K562 (cell line): ENCODE data around the gene PSORS1C1. TPM values are rescaled to one million over a fixed set of nuclear protein-coding genes. Genes with fewer than 3 reads are reported as not detected.
A peak's percentile ranks its signal among the peaks of the same experiment; 100 is the strongest.

Experiments used
- ATAC-seq: fragments of 200-7000 bp; cut with Tn5 transposase; 3 replicates; pipeline ENCODE4 v1.9.1; 2020; ENCODE audit warnings: moderate library complexity
- BruUV-seq: library from RNA; stranded (reverse); fragments of 400-500 nt; replicated peaks from 2 replicates; lab custom pipeline; 2021; lab: Mats Ljungman, UMichigan
- CTCF ChIA-PET: fragments of 300-600 bp; formaldehyde crosslinking; extraction: SDS; loops from one replicate; lab custom pipeline; 2021; ENCODE audit warnings: low intra/inter-chr PET ratio; lab: Yijun Ruan, JAX
- POLR2A ChIA-PET: fragments of 300-600, 350-650 bp; sonication (Branson Sonifier 250); formaldehyde crosslinking; extraction: SDS; loops from one replicate; lab custom pipeline; 2021; ENCODE audit warnings: antibody characterized with exemption, inconsistent platforms; lab: Yijun Ruan, JAX
- DNase-seq, 4 experiments: peaks; one replicate each; pipeline versions ENCODE4 v3.0.0 to v3.0.0-alpha.2; 2011 to 2018; ENCODE audit warnings: low spot score in 3 of 4, mixed read lengths in 3 of 4; ENCODE audit errors: extremely low read depth in 1 of 4
- FAIRE-seq: peaks from 2 replicates; lab custom pipeline; 2011; peaks lifted over from hg19 to GRCh38; lab: Jason Lieb, UNC
- H2AFZ ChIP-seq: 2 replicates; pipeline ENCODE4 v1.6.0; 2011; ENCODE audit warnings: low read depth, low read length, control low read depth, inconsistent platforms
- H3K27ac ChIP-seq: fragments of 200-600 bp; 3 replicates; pipeline ENCODE4 v1.8.0; 2011; ENCODE audit warnings: low read depth, mild to moderate bottlenecking, control low read depth, inconsistent platforms, low read length, moderate library complexity, mixed read lengths; ENCODE audit errors: extremely low read depth
- H3K27me3 ChIP-seq, 2 experiments: fragments of 300-600 bp in 1 of 2; 2 replicates in 1 of 2; 3 replicates in 1 of 2; pipeline versions ENCODE4 v1.6.0 to v1.8.0; 2011; ENCODE audit warnings: inconsistent platforms in 2 of 2, low read length in 2 of 2, mild to moderate bottlenecking in 1 of 2, mixed read lengths in 1 of 2, moderate library complexity in 1 of 2; ENCODE audit not compliant: control insufficient read depth in 2 of 2, insufficient read depth in 2 of 2
- H3K36me3 ChIP-seq: fragments of 300-600 bp; 3 replicates; pipeline ENCODE4 v1.8.0; 2011; ENCODE audit warnings: mild to moderate bottlenecking, low read length, inconsistent platforms; ENCODE audit not compliant: control insufficient read depth, insufficient read depth
- H3K4me1 ChIP-seq, 2 experiments: fragments of 200-600 bp in 1 of 2; replicated peaks in 1 of 2; 2 replicates in 1 of 2; 3 replicates in 1 of 2; pipeline versions ENCODE4 v1.5.1 to v1.8.0; 2011; ENCODE audit warnings: inconsistent platforms in 2 of 2, low read length in 2 of 2, mild to moderate bottlenecking in 1 of 2, mixed read lengths in 1 of 2, moderate library complexity in 1 of 2; ENCODE audit not compliant: control insufficient read depth in 2 of 2, insufficient read depth in 2 of 2
- H3K4me2 ChIP-seq: 2 replicates; pipeline ENCODE4 v1.6.1; 2011; ENCODE audit warnings: low read length, control low read depth, inconsistent platforms, mixed read lengths; ENCODE audit not compliant: insufficient read depth
- H3K4me3 ChIP-seq: fragments of 200-600 bp; sonication (generic), shearing (Covaris generic); 2 replicates; pipeline ENCODE4 v1.5.1; 2016; ENCODE audit warnings: control low read depth, inconsistent platforms
- H3K79me2 ChIP-seq: fragments of 200-600 bp; 3 replicates; pipeline ENCODE4 v1.8.0; 2011; ENCODE audit warnings: low read length, inconsistent platforms; ENCODE audit not compliant: control insufficient read depth, insufficient read depth
- H3K9ac ChIP-seq, 2 experiments: 2 replicates each; pipeline versions ENCODE4 v1.6.0 to v1.6.1; 2011; ENCODE audit warnings: low read depth in 2 of 2, low read length in 2 of 2, control low read depth in 1 of 2, inconsistent platforms in 1 of 2, mild to moderate bottlenecking in 1 of 2, mixed read lengths in 1 of 2; ENCODE audit not compliant: insufficient read depth in 1 of 2
- H3K9me1 ChIP-seq: one replicate; pipeline ENCODE4 v1.6.0; 2011; ENCODE audit warnings: inconsistent platforms, mild to moderate bottlenecking, low read length, moderate library complexity; ENCODE audit not compliant: control insufficient read depth, insufficient read depth
- H3K9me3 ChIP-seq: replicated peaks from 2 replicates; pipeline ENCODE4 v1.5.1; 2011; ENCODE audit warnings: low read depth, low read length, inconsistent platforms; ENCODE audit not compliant: control insufficient read depth, insufficient read depth
- H4K20me1 ChIP-seq: replicated peaks from 2 replicates; pipeline ENCODE4 v1.6.1; 2011; ENCODE audit warnings: low read length, inconsistent platforms, mixed read lengths; ENCODE audit not compliant: control insufficient read depth, insufficient read depth
- ARID2 ChIP-seq: fragments of 450-650 bp; IDR thresholded peaks from 2 replicates; pipeline ENCODE4 v1.6.1; 2017; ENCODE audit warnings: antibody characterized with exemption, mild to moderate bottlenecking
- MTA2 ChIP-seq: fragments of 450-650 bp; IDR thresholded peaks from 2 replicates; pipeline ENCODE4 v1.6.1; 2016; ENCODE audit warnings: low read depth
- OTX1 ChIP-seq: fragments of 450-650 bp; formaldehyde crosslinking; IDR thresholded peaks from 2 replicates; pipeline ENCODE4 v1.4.0; 2022; ENCODE audit warnings: mild to moderate bottlenecking
- ZNF143 ChIP-seq: sonication (generic); formaldehyde crosslinking; IDR thresholded peaks from 2 replicates; pipeline ENCODE4 v1.9.0; 2022; ENCODE audit warnings: mild to moderate bottlenecking, missing genetic modification reagents
- WGBS: fragments of 100-300 bp; shearing (Covaris generic); methylation state at CpG from one replicate; pipeline ENCODE4 v1.1.6; 2016; ENCODE audit warnings: low coverage, mixed read lengths; ENCODE audit not compliant: insufficient coverage; ENCODE audit errors: missing lambda C conversion rate; 5-methylcytosine and 5-hydroxymethylcytosine counted together
- in situ Hi-C: fragments of 300-500 bp; cut with MboI; formaldehyde crosslinking; loops from 4 replicates; pipeline ENCODE4 v1.15.0; 2018; ENCODE audit warnings: inconsistent platforms, mixed read lengths
- intact Hi-C: fragments of 100-400 bp; cut with micrococcal nuclease; formaldehyde crosslinking; loops from 2 replicates; pipeline ENCODE4 v1.14.2; 2022
- polyA plus RNA-seq, 8 experiments: library from polyadenylated mRNA; depleted of rRNA in 4 of 8; stranded (reverse) in 5 of 8; unstranded in 3 of 8; fragments of >200 nt; fragmentation: Nextera tagmentation in 2 of 8; fragmentation: Illumina TruSeq in 1 of 8; extraction: Ambion mirVana in 2 of 8; extraction: Trizol in 1 of 8; gene quantifications; 2 replicates each; pipeline versions ENCODE4 v1.2.1 to v1.2.3, GENCODE V29; 2011 to 2014; ENCODE audit warnings: inconsistent platforms in 1 of 8, missing spikeins in 1 of 8
- total RNA-seq, 7 experiments: library from RNA; depleted of rRNA in 6 of 7; stranded (reverse); fragments of >200 nt in 6 of 7; fragmentation: Illumina TruSeq in 2 of 7; extraction: Trizol in 2 of 7; gene quantifications; 2 replicates each; pipeline versions ENCODE4 v1.2.1 to v1.2.3, GENCODE V29; 2011 to 2021; ENCODE audit warnings: low replicate concordance in 1 of 7
- TF ChIP-seq, protein P1 (sequence below): fragments of 200-800 bp; sonication (Bioruptor generic); IDR thresholded peaks from 2 replicates; pipeline ENCODE4 v1.6.1; 2016; ENCODE audit warnings: missing genetic modification characterization, missing compliant biosample characterization
- TF ChIP-seq, protein P2 (sequence below): sonication (generic); formaldehyde crosslinking; IDR thresholded peaks from 2 replicates; pipeline ENCODE4 v1.8.0; 2022; ENCODE audit warnings: mild to moderate bottlenecking, missing genetic modification reagents

The PSORS1C1 gene
- total and polyA plus RNA-seq, 9 of the 15 experiments (the other 6 are each of a cell fraction or from before 2014, with no cell fraction given), result 0.11 TPM; not detected in 8

- WGBS, result 48% methylated on average over 15 of the region's 16 CpGs
- DNase-seq (no peak), FAIRE-seq (no peak), ATAC-seq (no peak; the same call in 2 of the 3 replicates)
- no peak overlapping the region for H3K4me2 ChIP-seq
- H3K27ac ChIP-seq, result no peak overlapping the region
- no peaks in the 10 kb centered on the region for H3K79me2 ChIP-seq
- no peaks in the 10 kb centered on the region for H3K27me3 ChIP-seq
- no peaks in the 10 kb centered on the region for H4K20me1 ChIP-seq
- peak overlapping the region; percentile 74; the same call in 1 of the 2 replicates for H2AFZ ChIP-seq
- TF ChIP-seq OTX1 (no peak), ARID2 (no peak), MTA2 (no peak), ZNF143 (CRISPR knock-in tag) (no peak)
- TF ChIP-seq, protein P1, sequence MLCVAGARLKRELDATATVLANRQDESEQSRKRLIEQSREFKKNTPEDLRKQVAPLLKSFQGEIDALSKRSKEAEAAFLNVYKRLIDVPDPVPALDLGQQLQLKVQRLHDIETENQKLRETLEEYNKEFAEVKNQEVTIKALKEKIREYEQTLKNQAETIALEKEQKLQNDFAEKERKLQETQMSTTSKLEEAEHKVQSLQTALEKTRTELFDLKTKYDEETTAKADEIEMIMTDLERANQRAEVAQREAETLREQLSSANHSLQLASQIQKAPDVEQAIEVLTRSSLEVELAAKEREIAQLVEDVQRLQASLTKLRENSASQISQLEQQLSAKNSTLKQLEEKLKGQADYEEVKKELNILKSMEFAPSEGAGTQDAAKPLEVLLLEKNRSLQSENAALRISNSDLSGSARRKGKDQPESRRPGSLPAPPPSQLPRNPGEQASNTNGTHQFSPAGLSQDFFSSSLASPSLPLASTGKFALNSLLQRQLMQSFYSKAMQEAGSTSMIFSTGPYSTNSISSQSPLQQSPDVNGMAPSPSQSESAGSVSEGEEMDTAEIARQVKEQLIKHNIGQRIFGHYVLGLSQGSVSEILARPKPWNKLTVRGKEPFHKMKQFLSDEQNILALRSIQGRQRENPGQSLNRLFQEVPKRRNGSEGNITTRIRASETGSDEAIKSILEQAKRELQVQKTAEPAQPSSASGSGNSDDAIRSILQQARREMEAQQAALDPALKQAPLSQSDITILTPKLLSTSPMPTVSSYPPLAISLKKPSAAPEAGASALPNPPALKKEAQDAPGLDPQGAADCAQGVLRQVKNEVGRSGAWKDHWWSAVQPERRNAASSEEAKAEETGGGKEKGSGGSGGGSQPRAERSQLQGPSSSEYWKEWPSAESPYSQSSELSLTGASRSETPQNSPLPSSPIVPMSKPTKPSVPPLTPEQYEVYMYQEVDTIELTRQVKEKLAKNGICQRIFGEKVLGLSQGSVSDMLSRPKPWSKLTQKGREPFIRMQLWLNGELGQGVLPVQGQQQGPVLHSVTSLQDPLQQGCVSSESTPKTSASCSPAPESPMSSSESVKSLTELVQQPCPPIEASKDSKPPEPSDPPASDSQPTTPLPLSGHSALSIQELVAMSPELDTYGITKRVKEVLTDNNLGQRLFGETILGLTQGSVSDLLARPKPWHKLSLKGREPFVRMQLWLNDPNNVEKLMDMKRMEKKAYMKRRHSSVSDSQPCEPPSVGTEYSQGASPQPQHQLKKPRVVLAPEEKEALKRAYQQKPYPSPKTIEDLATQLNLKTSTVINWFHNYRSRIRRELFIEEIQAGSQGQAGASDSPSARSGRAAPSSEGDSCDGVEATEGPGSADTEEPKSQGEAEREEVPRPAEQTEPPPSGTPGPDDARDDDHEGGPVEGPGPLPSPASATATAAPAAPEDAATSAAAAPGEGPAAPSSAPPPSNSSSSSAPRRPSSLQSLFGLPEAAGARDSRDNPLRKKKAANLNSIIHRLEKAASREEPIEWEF, result no peak
- TF ChIP-seq, protein P2, sequence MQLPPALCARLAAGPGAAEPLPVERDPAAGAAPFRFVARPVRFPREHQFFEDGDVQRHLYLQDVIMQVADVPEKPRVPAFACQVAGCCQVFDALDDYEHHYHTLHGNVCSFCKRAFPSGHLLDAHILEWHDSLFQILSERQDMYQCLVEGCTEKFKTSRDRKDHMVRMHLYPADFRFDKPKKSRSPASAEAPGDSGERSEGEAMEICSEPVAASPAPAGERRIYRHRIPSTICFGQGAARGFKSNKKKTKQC, result no peak
- ChIA-PET CTCF (no interaction called here), POLR2A (interaction anchor here (0.8 to 1.2 kb wide), 5 partner anchors 9 to 33 kb away, joined by 3 to 5 read pairs (median 4); partner anchors contain the start of gene PSORS1C2)
- intact Hi-C loops (no loop called here), in situ Hi-C loops (no loop called here)
- no peaks in the 10 kb centered on the region for H3K36me3 ChIP-seq
- peak overlapping the region in 1 of 2 experiments; percentile 56; a peak in 2 of 4 replicates for H3K9ac ChIP-seq
- peaks cover 25 to 33% of the 10 kb centered on the region in 2 experiments for H3K4me1 ChIP-seq
- no peaks in the 10 kb centered on the region for H3K9me1 ChIP-seq
- BruUV-seq, result no TSS peak
- H3K9me3 ChIP-seq, result no peaks in the 10 kb centered on the region
- no peak overlapping the region for H3K4me3 ChIP-seq
These were observed 57.6 kb downstream of the PSORS1C1 start for GRCh38 chr6:31171931-31172905.
